OCI-LY1 (cell line): Measurements from ENCODE around the gene ZHX3.

Experiments
- CTCF ChIP-seq: fragments of 200-600 bp; sonication (generic), shearing (Covaris generic); IDR thresholded peaks from 2 replicates; pipeline ENCODE4 v1.5.1; 2017; ENCODE audit warnings: mild to moderate bottlenecking, antibody characterized with exemption, low read length, moderate library complexity, mixed read lengths
- EZH2 ChIP-seq: fragments of 200-600 bp; sonication (generic), shearing (Covaris generic); IDR thresholded peaks from 2 replicates; pipeline ENCODE4 v1.8.0; 2017; ENCODE audit warnings: borderline replicate concordance, mixed run types, mild to moderate bottlenecking, antibody characterized with exemption, low read length, moderate library complexity, mixed read lengths

GRCh38 chr20:41314386-41314785, 3.1 kb downstream of the ZHX3 start:
- TF ChIP-seq CTCF (no peak), EZH2 (no peak)
